T47D (cell line): Measurements from ENCODE around the gene AQP9.
"Not testable (repeated sequence)": the region's sequence is repeated elsewhere in the genome, so short reads cannot be mapped to it uniquely, and the experiment has no call there.

Source experiments
- DNase-seq, 2 experiments: peaks; one replicate each; pipeline versions ENCODE4 v3.0.0 to v3.0.0-alpha.2; 2011 to 2012; ENCODE audit warnings: low read depth in 1 of 2, low spot score in 1 of 2
- JUND ChIP-seq: IDR thresholded peaks from 2 replicates; pipeline ENCODE4 v1.6.1; 2012; ENCODE audit warnings: low read depth
- in situ Hi-C: cut with HindIII; loops from 2 replicates; pipeline ENCODE4 v1.10.0; 2016; ENCODE audit warnings: low sequenced_read_pairs, low pct_unique_long_range_greater_than_20kb

The AQP9 gene

GRCh38 chr15:58171476-58172061 lies 33.4 kb downstream of the AQP9 start:
- TF ChIP-seq JUND = no peak
- DNase-seq = no peak
- in situ Hi-C loops = no loop called here

DNA sequence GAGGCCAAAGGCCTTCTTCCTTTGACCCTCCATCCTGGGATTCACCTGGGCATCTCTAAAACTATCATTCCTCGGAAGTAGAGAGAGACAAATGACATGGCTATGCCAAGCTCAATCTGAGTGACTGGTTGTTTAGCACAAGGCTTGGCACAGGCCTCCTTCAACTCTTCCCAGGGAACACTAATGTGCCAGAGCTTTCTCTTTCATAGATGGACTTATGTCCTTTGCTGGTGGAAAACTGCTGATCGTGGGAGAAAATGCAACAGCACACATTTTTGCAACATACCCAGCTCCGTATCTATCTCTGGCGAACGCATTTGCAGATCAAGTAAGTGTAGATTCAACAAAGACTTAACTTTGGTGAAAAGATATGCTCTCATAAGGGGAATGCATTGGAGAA lies 36.5 kb downstream of the AQP9 start:
- DNase-seq = no peak

GRCh38 chr15:58175955-58176354 lies 37.8 kb downstream of the AQP9 start:
- in situ Hi-C loops = no loop called here
- TF ChIP-seq JUND = no peak
- no peak for DNase-seq

More for the DNA sequence above, 36.5 kb downstream of the AQP9 start:
- no peak for TF ChIP-seq JUND
- in situ Hi-C loops = no loop called here

GRCh38 chr15:58178668-58179067 lies 40.5 kb downstream of the AQP9 start:
- DNase-seq = no peak
- TF ChIP-seq JUND = no peak
- in situ Hi-C loops = no loop called here

GRCh38 chr15:58179206-58179605 lies 41.0 kb downstream of the AQP9 start:
- TF ChIP-seq JUND = no peak
- no peak for DNase-seq
- in situ Hi-C loops = no loop called here

DNA sequence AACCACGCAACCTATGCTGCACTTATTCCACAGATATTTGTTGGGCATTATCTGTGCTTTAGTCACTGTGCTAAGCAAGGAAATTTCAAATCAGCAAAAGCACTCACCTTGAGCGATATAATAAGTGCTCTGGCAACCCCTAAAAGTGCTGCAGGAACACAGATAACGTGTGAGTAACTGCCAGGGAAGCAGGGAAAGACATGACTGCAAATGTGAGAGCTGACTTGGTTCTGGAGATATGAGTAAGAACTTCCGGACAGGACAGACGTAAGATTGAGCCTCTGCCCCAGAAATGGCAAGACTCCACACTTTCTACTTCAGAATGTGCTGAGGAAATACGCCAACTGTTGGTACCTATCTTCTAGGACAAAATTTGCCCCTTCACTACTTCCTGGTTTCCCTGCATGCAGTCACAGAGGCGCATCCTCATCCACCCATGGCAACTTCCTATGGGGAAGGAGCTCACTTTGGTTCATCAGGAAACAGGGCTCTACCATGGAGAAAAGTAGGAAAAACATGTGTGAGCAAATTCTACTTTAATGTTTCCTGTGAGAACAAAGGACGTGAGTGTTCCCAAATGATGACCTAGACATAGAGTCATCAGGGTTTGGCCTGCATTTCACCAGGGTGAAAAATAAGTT lies 41.7 kb downstream of the AQP9 start:
- no peak for TF ChIP-seq JUND
- DNase-seq = no peak
- in situ Hi-C loops = no loop called here

DNA sequence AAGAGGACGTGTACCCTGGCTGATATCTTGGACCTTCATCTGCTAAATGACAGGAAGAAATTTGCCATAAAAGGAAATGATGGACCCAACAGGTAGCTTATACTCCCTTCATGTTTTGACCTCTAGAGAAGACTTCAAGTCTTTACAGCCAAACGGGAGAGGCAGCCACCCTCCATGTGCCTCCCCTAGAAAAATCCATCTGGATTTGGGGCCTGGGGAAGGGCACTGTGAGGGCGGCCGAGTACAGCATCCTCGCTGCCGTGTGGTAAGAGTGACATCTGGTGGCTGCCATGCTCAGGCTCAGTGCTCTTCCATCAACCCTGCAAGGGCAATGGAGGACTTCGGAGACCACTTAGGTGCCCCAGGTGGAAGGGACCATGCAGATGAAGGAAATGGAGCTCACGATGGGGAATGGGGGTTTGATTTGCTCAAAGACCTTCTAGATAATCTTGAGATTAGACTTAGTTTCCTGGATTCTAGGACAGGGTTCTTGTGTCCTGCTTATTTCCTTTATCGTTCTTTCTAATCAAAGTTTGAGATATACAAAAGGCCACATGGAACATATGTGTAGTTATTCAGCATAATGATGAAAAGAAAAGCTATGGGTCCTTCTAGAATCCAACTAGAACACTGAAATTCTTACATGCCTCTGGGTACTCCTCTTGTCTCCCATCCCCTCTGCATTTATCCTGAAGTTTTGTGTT lies 44.4 kb downstream of the AQP9 start:
- TF ChIP-seq JUND = no peak
- peak; percentile 54 to 56 for DNase-seq
- in situ Hi-C loops = no loop called here

GRCh38 chr15:58185439-58185838 lies 47.3 kb downstream of the AQP9 start:
- DNase-seq = peak in 1 of 2 experiments; percentile 5
- in situ Hi-C loops = no loop called here
- no peak for TF ChIP-seq JUND

GRCh38 chr15:58189148-58189811 lies 51.1 kb downstream of the AQP9 start:
- DNase-seq = no peak
- TF ChIP-seq JUND = no peak
- in situ Hi-C loops = no loop called here

DNA sequence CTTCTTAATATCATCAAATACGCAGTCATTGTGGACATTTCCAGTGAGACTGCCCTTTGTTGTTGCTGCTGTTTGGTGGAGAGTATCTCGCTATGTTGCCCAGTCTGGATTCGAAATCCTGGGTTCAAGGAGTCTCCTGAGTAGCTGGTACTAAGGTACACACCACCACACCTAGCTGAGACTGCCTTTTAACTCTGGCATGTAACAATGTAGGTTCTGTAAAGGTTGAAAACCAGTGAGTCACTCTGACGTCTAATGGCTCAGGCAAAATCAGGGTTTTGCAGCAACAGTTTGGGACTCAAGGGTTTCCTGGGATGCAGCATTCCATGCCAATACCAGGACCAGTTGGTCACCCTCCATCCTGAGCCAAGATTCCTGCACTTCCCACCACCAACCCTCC lies 52.2 kb downstream of the AQP9 start:
- DNase-seq = no peak
- TF ChIP-seq JUND = no peak
- in situ Hi-C loops = no loop called here

- in situ Hi-C loops = not testable (repeated sequence)
- peak in 1 of 2 experiments; percentile 84 for DNase-seq
Observed at GRCh38 chr15:58193636-58194035, 55.5 kb downstream of the AQP9 start.

GRCh38 chr15:58200739-58201138 lies 62.6 kb downstream of the AQP9 start:
- in situ Hi-C loops = no loop called here
- no peak for DNase-seq
- no peak for TF ChIP-seq JUND

GRCh38 chr15:58201516-58201915 lies 63.3 kb downstream of the AQP9 start:
- DNase-seq = no peak
- in situ Hi-C loops = no loop called here

More at GRCh38 chr15:58201516-58201915, 63.3 kb downstream of the AQP9 start:
- TF ChIP-seq JUND = no peak
